Breast epithelium (tissue), 3 donors: ENCODE data around the gene MYO5B.

Experiments used
- POLR2A ChIP-seq: fragments of 450-650 bp; IDR thresholded peaks from one replicate; pipeline ENCODE4 v1.6.1; 2016; ENCODE audit warnings: antibody characterized with exemption, mild to moderate bottlenecking, moderate library complexity
- POLR2AphosphoS5 ChIP-seq, 3 donors: sonication (generic); formaldehyde crosslinking; IDR thresholded peaks; one replicate each; pipeline ENCODE4 v1.6.1; 2017; ENCODE audit warnings: antibody characterized with exemption in 3 of 3
- TF ChIP-seq, protein P1 (sequence below), 3 donors: fragments of 450-650 bp; IDR thresholded peaks; one replicate each; pipeline ENCODE4 v1.5.1; 2016 to 2017; ENCODE audit warnings: antibody characterized with exemption in 3 of 3, mild to moderate bottlenecking in 3 of 3, moderate library complexity in 3 of 3

DNA sequence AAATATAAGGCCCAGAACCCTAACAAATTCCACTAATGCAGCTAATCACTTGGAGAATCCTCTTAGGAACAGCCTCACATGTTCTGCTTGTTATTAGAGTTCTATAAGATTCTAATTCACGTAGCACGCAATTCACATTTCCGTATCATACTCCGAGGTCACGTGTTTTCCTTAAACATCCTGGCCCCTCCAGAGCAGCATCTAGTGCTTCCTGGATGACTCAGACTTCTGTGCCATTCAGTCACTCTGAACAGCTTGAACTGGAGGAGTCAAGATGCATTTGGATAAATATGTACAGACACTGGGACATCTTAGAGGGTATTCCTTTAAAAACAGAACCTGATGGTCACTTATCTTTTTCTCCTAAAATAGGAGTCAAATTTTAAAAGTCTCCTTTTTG lies 156.5 kb downstream of the MYO5B start:
- TF ChIP-seq, protein P1, sequence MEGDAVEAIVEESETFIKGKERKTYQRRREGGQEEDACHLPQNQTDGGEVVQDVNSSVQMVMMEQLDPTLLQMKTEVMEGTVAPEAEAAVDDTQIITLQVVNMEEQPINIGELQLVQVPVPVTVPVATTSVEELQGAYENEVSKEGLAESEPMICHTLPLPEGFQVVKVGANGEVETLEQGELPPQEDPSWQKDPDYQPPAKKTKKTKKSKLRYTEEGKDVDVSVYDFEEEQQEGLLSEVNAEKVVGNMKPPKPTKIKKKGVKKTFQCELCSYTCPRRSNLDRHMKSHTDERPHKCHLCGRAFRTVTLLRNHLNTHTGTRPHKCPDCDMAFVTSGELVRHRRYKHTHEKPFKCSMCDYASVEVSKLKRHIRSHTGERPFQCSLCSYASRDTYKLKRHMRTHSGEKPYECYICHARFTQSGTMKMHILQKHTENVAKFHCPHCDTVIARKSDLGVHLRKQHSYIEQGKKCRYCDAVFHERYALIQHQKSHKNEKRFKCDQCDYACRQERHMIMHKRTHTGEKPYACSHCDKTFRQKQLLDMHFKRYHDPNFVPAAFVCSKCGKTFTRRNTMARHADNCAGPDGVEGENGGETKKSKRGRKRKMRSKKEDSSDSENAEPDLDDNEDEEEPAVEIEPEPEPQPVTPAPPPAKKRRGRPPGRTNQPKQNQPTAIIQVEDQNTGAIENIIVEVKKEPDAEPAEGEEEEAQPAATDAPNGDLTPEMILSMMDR (IDR thresholded peaks at IDR 0.05) = no peak
- TF ChIP-seq POLR2A (no peak), POLR2AphosphoS5 (IDR thresholded peaks at IDR 0.05) (no peak)
